HG03520 (cell line): ENCODE results near the gene SELENOO.

Experiments used
- ATAC-seq: cut with Tn5 transposase; IDR thresholded peaks from one replicate; pipeline ENCODE4 v1.9.1; 2021; ENCODE audit warnings: mild to moderate bottlenecking, moderate library complexity; ENCODE audit not compliant: unreplicated experiment

SELENOO gene

DNA sequence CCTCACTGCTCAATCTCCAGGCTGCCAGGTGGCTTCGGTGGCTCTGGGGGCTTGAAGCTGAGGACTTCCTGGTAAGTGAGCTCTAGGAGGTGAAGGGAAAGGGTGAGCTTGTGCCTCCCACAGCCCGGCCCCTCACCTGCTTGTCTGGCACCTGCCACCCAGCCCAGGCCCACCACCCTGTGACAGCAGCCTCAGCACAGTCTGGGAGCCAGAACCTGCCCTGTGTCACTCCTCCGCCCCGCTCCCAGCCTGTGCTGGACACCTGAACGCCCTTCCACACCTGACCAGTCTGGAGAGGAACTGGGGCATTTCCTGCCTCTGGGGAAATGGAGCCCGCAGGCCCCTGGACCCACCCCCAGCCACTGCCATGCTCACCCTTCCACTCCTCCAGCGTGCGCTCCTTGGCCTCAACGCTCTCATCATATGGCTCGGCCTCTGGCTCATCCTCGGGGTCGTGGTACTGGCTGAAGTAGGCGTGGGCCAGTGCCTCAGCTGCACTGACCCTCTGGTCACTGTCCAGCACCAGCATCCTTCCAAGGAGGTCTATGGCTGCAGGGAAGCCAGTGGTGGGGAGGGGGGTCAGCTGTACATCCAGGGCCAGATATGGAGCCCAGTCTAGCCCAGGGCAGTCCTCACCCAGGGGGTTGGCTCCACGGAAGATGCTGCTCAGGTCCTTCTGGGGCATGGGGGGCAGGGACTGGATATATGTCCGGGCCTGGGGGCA is 64.3 kb downstream of the SELENOO start:
- ATAC-seq, result no peak

DNA sequence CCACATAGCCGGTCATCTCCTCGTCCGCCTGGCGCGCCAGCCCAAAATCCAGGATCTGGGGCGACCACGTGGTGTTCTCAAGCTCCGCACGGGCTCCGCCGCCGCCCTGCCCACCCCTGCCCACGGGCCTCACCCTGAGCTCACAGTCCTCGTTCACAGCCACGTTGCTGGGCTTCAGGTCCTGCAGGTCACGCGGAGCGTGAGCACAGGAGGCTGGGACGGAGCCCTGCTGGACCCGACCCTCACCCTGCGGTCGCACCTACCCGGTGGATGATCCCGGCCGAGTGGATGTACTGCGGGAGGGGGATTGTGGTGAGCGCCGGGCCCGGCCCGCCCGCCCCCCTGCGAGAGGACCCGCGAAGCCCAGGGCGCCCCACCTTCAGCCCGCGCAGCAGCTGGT is 66.2 kb downstream of the SELENOO start:
- no peak for ATAC-seq
